HEK293T (cell line): ENCODE measurements around the gene TMEM51.

Experiments
- ARNT ChIP-seq: fragments of 450-650 bp; IDR thresholded peaks from 2 replicates; pipeline ENCODE4 v1.6.1; 2017; ENCODE audit warnings: mild to moderate bottlenecking
- FOXA1 ChIP-seq: fragments of 450-650 bp; IDR thresholded peaks from 2 replicates; pipeline ENCODE4 v1.6.1; 2016; ENCODE audit warnings: mild to moderate bottlenecking
- FOXM1 ChIP-seq: fragments of 450-650 bp; IDR thresholded peaks from 2 replicates; pipeline ENCODE4 v1.6.1; 2017; ENCODE audit warnings: mild to moderate bottlenecking, borderline replicate concordance
- SP1 ChIP-seq: fragments of 450-650 bp; IDR thresholded peaks from 2 replicates; pipeline ENCODE4 v1.6.1; 2017
- TARDBP ChIP-seq: fragments of 450-650 bp; IDR thresholded peaks from 2 replicates; pipeline ENCODE4 v1.6.1; 2016

GRCh38 chr1:15146971-15147376, 6.6 kb upstream of the TMEM51 start:
- TF ChIP-seq FOXM1 = no peak
- no peak for TF ChIP-seq ARNT
- TF ChIP-seq TARDBP = no peak
- no peak for TF ChIP-seq SP1
- no peak for TF ChIP-seq FOXA1
